ENCODE measurements around the gene KRTAP10-10.

The KRTAP10-10 gene

DNA sequence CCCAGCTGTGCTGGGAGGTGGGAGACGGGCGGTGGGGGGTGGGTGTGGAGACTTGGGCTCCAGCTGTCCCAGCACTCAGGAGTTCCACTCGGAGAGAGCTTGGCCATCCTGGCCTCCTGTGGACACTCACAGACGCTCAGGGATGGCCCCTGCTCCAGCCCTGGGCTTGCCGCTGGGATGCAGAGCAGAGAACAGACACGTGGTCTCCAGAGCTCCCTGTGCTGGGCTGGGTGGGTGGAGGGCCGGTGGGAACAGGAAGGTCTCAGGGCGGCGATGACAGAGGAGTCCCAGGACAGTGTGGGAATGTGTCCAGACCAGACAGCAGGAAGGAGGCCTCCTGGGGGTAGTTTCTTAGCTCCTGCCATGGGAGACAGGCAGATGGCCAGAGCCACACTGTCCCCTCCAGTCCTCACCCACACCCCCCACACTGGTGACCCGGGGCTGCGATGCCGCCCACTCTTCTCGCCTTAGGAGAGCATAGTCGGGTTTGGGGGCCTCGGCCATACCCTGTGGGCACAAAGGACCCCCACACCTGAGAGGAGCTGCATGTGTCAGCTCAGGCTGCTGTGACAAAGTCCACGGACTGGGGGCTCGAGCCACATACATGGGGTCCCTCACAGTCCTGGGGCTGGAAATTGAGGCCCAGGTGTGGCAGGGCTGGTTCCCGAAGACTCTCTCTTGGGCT, 8.3 kb upstream of the KRTAP10-10 start:
- Histone ChIP-seq H3K79me2 (ENCODE audit: insufficient read depth, low read length) (no peaks in the 10 kb centered on the region), H3K4me2 (ENCODE audit: insufficient read depth, low read length) (no peak overlapping the region), H2AFZ (ENCODE audit: low read depth, low read length) (no peak overlapping the region), H3K36me3 (ENCODE audit: insufficient read depth, low read length) (no peaks in the 10 kb centered on the region), H3K27ac (ENCODE audit: low read length) (no peak overlapping the region), H3K4me3 (ENCODE audit: low read depth in 1 of 2, low read length in 2 of 2) (no peak overlapping the region), H3K27me3 (ENCODE audit: insufficient read depth, low read length, poor library complexity) (no peaks in the 10 kb centered on the region), H4K20me1 (ENCODE audit: insufficient read depth, low read length) (no peaks in the 10 kb centered on the region), H3K9me3 (ENCODE audit: insufficient read depth, low read length, severe bottlenecking) (peaks cover 9% of the 10 kb centered on the region), H3K4me1 (ENCODE audit: insufficient read depth, low read length) (no peaks in the 10 kb centered on the region), H3K9ac (ENCODE audit: low read depth, low read length) (no peak overlapping the region)
- ATAC-seq (ENCODE audit: insufficient read depth, low read depth) (no peak), DNase-seq (no peak)
- no peak for TF ChIP-seq EZH2 (IDR thresholded peaks at IDR 0.05; ENCODE audit: borderline replicate concordance, low read depth, low read length, severe bottlenecking)
- TF ChIP-seq, protein P1, sequence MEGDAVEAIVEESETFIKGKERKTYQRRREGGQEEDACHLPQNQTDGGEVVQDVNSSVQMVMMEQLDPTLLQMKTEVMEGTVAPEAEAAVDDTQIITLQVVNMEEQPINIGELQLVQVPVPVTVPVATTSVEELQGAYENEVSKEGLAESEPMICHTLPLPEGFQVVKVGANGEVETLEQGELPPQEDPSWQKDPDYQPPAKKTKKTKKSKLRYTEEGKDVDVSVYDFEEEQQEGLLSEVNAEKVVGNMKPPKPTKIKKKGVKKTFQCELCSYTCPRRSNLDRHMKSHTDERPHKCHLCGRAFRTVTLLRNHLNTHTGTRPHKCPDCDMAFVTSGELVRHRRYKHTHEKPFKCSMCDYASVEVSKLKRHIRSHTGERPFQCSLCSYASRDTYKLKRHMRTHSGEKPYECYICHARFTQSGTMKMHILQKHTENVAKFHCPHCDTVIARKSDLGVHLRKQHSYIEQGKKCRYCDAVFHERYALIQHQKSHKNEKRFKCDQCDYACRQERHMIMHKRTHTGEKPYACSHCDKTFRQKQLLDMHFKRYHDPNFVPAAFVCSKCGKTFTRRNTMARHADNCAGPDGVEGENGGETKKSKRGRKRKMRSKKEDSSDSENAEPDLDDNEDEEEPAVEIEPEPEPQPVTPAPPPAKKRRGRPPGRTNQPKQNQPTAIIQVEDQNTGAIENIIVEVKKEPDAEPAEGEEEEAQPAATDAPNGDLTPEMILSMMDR (IDR thresholded peaks at IDR 0.05; ENCODE audit: borderline replicate concordance, extremely low read depth, low read length, poor library complexity, severe bottlenecking): no peak

DNA sequence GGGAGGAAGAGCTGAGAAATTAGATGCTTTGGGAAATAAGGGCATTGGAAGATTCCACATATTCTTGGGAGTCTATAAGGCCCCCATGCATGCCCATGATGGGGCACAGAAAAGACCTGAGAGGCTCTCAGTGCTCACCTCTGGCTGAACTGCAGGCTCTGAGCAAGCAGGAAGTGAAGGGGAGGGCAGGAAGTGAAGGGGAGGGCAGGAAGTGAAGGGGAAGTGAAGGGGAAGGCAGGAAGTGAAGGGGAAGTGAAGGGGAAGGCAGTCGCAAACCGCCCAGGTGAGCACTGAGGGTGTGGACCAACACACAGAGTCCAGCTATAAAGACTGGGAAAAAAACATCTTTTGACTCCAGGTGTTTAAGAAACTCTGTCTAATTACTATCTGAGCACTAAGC, 6.7 kb upstream of the KRTAP10-10 start:
- TF ChIP-seq, protein P1 (IDR thresholded peaks at IDR 0.05; ENCODE audit: borderline replicate concordance, extremely low read depth, low read length, poor library complexity, severe bottlenecking): no peak

DNA sequence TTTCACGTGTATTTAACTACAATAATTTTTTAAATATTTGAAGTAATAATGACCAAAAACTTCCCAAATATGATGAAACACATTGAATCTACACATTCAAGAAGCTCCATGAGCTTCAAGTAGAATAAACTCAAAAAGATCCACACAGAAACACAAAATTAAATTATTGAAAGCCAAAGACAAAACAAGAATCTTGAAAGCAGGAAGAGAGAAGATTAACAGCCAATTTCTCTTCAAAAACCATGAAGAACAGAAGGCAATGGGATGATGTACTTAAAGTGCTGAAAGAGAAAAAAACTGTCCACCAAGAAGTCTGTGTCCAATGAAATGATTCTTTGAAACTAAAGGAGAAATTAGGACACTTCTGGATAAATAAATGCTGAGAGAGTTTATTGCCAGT, 5.1 kb upstream of the KRTAP10-10 start:
- Histone ChIP-seq H3K79me2 (ENCODE audit: insufficient read depth, low read length) (no peaks in the 10 kb centered on the region), H3K27ac (ENCODE audit: low read length) (no peak overlapping the region), H3K27me3 (ENCODE audit: insufficient read depth, low read length, poor library complexity) (no peaks in the 10 kb centered on the region), H3K9ac (ENCODE audit: low read depth, low read length) (no peak overlapping the region), H3K4me1 (ENCODE audit: insufficient read depth, low read length) (no peaks in the 10 kb centered on the region), H3K9me3 (ENCODE audit: insufficient read depth, low read length, severe bottlenecking) (peaks cover 5% of the 10 kb centered on the region), H3K36me3 (ENCODE audit: insufficient read depth, low read length) (no peaks in the 10 kb centered on the region), H2AFZ (ENCODE audit: low read depth, low read length) (no peak overlapping the region), H4K20me1 (ENCODE audit: insufficient read depth, low read length) (no peaks in the 10 kb centered on the region), H3K4me2 (ENCODE audit: insufficient read depth, low read length) (no peak overlapping the region), H3K4me3 (ENCODE audit: low read depth in 1 of 2, low read length in 2 of 2) (no peak overlapping the region)
- TF ChIP-seq, protein P1 (IDR thresholded peaks at IDR 0.05; ENCODE audit: borderline replicate concordance, extremely low read depth, low read length, poor library complexity, severe bottlenecking): no peak
- no peak for TF ChIP-seq EZH2 (IDR thresholded peaks at IDR 0.05; ENCODE audit: borderline replicate concordance, low read depth, low read length, severe bottlenecking)
- DNase-seq: no peak
- no peak for ATAC-seq (ENCODE audit: insufficient read depth, low read depth)

More for the DNA sequence above, 6.7 kb upstream of the KRTAP10-10 start:
- H2AFZ ChIP-seq (ENCODE audit: low read depth, low read length): no peak overlapping the region
- no peak overlapping the region for H3K4me3 ChIP-seq (ENCODE audit: low read depth in 1 of 2, low read length in 2 of 2)
- no peaks in the 10 kb centered on the region for H4K20me1 ChIP-seq (ENCODE audit: insufficient read depth, low read length)
- no peak overlapping the region for H3K9ac ChIP-seq (ENCODE audit: low read depth, low read length)
- no peaks in the 10 kb centered on the region for H3K4me1 ChIP-seq (ENCODE audit: insufficient read depth, low read length)
- H3K79me2 ChIP-seq (ENCODE audit: insufficient read depth, low read length): no peaks in the 10 kb centered on the region
- H3K27me3 ChIP-seq (ENCODE audit: insufficient read depth, low read length, poor library complexity): no peaks in the 10 kb centered on the region
- ATAC-seq (ENCODE audit: insufficient read depth, low read depth): no peak
- H3K36me3 ChIP-seq (ENCODE audit: insufficient read depth, low read length): no peaks in the 10 kb centered on the region
- no peak for DNase-seq
- peaks cover 5% of the 10 kb centered on the region for H3K9me3 ChIP-seq (ENCODE audit: insufficient read depth, low read length, severe bottlenecking)
- H3K27ac ChIP-seq (ENCODE audit: low read length): no peak overlapping the region
- no peak overlapping the region for H3K4me2 ChIP-seq (ENCODE audit: insufficient read depth, low read length)

All from DND-41 (cell line).